GM21576 (cell line): ENCODE data around the gene MBNL1.

ENCODE experiments used
- ATAC-seq: cut with Tn5 transposase; IDR thresholded peaks from one replicate; pipeline ENCODE4 v1.9.1; 2021; ENCODE audit warnings: mild to moderate bottlenecking, moderate library complexity; ENCODE audit not compliant: unreplicated experiment

The MBNL1 gene

DNA sequence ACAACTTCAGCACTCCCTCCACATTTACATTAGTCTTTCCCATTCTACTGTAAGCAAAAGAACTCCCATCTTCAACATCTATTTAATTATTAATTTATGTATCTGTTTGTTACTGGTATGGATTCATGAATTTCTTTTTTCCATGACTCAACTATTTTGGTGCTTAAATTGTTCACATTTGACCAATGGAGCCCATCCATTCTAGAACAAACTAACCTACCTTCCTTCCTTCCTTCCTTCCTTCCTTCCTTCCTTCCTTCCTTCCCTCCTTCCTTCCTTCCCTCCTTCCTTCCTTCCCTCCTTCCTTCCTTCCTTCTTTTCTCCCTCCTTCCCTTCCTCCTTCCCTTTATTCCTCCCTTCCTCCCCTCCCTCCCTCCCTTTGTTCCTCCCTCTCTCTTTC lies 16.8 kb upstream of the MBNL1 start:
- no peak for ATAC-seq

DNA sequence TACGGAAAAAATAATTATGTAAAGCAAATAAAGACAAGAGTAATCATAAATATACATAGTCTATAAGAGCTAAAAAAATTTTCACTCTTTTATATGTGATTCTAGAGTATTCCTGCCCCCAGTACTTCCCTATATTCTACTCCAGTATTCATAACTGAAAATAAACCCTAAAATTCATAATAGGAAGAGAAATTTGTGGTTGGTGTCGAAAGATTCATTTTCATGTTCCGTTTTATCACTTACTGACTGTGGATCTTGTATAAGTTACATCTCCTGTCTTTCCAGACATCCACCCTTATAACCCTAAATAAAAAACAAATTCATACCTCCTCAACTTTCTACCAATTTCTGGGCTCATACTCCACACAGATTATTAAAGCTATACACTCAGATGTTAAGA lies 16.0 kb upstream of the MBNL1 start:
- no peak for ATAC-seq

DNA sequence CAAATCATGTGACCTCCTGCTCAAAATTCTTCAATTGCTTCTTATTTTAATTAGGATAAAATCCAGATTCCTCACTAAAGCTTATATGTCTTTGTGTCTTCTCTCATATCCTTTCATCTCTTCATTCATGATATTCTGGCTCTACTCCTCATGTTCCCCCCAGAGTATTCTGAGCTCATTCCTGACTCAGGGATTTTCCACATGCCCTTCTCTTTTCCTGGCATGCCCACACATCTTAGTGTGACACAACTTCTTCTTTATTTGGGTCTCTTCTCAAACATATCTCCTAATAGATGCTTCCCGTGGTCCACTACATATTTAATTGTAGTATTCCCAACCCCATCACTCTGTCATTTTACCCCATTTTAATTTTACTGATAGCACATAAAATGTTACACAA lies 15.2 kb upstream of the MBNL1 start:
- no peak for ATAC-seq

DNA sequence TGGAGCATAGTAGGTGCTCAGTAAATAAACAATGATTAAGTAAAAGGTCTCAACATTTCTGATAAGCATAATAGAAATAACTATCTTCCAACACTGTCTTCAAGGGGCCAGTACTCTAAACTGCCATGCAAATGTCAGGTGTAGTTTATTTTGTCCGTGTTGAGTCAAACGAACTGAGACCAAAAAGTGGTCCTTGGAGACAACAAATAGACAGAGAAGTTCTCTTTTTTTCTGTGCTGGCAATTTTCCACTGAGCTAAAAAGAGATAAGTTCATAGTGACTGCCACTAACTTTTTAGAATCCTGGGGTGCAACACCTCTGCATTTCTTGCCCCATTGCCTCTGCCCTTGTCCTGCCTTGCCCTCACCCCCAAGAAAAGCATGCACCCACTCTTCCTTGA lies 14.7 kb upstream of the MBNL1 start:
- no peak for ATAC-seq

DNA sequence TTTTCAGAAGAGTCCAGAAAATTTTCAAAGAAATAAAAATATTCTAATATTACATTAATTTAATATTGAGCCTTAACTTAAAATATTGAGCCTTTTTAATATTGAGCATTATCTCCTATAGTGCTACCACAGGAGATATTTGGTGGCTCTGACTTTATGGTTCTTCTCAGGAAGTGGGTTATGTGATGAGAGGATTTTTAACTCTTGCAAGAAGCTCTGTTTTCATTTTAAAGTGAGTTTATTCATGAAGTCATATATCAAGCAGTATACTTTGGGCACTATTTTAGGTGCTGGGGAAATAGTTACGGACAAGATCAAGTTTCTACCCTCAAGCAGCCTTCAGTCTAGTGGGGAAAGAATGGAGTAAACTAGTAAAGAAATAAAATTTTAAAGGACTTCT lies 13.4 kb upstream of the MBNL1 start:
- no peak for ATAC-seq

DNA sequence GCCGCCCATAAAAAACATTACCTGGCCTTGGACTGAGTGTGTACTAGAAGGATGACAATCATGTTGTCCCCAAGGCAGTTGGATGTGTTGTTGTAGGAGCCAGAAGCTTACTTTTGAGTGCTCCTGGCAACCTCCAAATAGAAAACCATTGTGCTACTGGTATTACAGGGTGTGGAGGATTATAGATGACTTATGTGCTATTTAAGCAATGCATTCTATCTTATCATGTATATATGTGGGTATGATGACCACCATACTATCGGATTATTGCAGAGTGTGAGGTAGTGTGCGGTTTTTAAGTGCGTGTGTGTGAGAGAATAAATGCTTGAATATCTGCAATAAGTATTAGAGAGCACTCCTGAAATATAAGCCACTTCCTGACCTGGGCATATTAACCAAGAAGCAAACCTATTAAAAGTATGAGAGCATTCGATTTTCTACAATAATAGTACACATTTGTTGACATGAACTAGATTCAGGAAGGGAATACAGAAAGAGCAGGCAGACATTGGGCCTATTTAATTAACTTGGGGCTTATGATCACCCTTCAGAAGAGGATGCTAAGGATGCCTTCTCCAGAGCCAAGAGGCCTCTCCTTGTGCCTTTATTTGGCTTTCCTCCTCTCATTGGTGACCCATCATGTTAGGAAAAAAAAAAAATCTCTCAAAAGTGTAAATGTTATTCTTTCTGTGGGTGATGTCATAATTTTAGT lies 11.7 kb upstream of the MBNL1 start:
- ATAC-seq: no peak

DNA sequence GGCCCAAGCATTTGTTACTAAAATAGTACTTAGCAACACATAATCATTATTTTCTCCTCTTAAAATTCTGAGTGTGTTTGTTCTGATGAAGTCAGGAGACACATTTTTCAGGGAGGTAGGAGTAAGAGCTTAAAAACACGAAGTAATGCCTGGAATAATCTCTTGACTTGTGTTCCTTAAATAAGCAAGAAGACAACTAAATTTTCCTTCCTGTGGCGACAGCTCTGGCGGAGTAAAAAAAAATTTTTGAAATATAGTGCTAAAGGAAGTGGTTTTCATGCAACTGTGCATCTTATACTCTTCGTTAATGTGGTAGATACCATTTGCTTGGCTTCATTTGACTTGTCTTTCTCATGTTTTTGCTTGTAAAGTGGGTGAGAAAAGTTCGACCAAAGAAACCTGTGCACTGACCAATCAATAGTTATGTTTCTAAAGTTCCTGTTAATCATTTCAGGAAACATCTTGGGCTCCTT lies 11.1 kb upstream of the MBNL1 start:
- peak; percentile 72 for ATAC-seq

DNA sequence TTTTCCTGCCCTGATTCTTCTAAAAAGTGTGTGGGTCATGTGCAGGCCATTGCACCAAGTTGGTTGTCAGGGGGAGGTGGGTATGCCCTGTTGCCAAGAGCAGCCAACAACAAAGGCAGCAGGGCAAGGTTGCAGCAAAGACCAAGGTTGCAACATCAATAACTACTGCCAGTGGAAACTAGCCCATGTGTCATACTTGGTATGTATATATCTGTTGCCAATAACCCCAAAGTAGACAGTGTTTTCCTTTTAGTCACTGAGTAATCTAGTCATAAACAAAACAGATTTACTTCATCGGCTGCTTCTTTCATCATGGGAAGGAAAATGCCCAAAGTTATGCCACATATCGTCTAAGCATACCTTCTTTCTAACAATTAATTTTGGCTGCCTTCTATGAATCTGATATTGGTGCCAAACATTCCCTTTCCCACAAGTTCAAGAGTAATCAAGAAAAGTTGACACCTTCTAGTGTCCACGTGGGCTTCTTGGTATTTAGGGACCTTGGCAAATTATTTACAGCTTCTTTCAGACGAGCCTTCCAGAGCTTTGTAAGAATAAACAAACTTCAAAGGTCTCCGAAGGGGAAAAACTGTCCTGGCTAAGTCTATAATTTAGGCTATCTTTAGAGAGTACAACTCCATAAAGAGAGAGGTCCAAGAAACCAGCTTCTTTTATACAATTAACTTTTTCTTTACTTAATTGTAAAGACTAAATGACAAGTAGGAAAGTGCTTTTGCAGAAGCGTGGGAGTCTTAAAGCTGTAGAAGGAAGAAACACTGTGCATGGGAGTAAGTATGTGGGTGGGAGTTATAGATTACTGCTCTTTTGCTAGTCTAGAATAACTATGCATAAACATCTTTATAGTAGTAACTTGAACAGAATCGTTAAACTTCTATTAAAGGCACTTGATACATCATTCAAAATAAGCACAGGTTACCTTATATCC lies 10.0 kb upstream of the MBNL1 start:
- peak; percentile 40 for ATAC-seq

DNA sequence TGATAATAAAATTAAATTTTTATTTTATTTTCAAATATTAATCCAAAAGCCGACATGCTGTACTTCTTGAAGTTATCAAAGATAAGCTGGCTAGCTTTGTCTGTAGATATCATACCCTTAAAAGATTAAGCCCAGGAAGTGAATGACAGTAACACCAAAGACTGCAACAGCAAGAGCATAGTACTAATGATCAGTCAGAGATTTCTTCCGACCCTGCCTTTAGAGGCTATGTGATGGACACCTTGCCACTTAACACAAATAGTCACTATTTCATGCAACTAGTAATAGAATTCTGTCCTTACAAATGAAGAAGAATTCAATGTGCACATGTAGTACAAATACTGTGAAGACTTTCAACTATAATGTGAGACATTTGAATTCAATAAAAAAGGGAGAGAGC lies 9.3 kb upstream of the MBNL1 start:
- no peak for ATAC-seq

DNA sequence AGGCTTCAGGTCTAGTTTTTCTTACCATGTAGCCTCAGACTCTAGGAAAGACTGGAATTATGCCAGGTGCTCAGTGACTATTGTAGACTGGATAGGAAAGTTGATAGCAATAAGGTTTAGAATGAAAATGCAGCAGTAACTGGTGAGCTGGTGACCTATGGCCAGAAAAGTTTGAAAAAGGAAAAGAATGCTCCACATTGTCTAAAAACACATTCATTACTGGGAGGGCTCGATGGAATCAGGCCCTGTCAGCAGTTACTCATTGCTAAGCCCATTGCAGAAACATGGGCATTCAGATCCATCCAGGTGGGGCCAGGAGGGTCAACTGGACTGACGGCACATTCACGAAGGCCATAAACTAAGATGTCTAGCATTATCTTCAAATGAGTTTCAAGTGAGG lies 8.7 kb upstream of the MBNL1 start:
- ATAC-seq: no peak

DNA sequence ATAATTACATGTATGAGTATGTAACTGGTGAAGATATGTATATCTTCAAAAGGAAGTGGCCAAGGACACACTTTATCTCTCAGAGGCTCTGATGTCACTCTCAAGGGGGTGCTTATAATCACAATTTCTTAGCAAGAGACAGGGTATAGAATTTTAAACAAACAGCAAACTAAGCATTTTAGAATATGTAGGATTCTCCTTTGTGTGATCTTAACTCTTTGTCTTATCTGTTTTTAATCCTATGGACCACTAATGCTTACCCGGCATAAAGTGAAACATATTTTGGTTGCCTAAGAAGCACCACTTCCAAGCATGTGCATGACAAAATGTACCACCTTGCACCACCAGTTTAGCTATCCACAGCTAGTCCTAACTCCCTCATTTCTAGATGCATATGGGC lies 8.2 kb upstream of the MBNL1 start:
- ATAC-seq: no peak

DNA sequence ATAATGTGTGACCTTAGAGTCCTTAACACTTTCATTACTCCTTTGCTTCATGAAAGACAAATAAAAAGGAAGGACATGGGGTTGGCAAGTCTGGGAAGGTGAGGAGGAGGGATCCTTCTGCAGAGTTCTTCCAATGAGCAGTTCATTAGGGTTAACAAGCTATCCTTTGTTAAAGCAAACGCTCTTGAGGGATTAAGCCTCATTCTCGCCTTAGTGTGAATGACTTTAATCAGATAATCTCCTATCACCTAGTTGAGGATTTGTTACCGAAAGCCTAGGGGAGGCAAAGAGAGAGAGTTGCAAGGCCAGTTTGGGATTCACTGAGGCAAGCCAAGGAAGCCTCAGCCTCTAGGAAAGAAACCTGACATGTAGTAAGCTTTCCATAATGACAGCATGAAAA lies 7.4 kb upstream of the MBNL1 start:
- ATAC-seq: no peak

DNA sequence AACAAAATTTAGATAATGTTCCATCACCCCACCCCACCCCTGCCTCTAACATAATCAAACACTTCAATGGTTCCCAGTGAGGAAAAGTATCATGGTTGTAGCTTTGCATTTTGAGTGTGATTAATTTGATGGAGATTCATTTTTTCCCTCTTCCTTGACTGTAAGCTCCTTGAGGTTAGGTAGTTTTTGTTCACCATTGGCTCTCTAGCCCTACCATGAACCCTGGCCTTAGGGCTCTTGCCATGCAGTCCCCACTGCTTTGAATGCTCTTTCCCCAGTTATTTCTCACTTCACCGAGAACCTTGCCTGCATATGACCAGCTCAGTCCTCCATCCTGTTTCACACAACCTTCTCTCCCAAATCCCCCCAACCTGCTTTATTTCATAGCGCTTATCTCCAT lies 5.0 kb upstream of the MBNL1 start:
- no peak for ATAC-seq

DNA sequence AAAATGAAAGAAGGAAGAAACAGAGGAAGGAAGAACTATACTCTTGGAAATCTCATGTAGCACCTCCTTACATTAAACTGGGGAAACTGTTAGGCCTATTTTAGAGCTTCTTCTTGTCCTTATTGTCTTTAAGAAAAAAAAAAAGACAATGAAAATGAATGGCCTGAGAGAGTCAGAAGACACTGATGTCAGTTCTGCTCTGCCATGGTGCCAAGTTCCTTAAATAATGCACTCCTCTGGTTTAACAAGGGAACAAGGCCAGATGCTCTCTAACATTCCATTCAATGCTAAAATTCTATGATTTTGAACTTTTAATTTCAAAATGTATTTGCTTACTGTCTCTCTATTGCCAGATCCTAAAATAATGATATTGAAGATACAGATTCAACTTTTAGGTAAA lies 4.4 kb upstream of the MBNL1 start:
- no peak for ATAC-seq

DNA sequence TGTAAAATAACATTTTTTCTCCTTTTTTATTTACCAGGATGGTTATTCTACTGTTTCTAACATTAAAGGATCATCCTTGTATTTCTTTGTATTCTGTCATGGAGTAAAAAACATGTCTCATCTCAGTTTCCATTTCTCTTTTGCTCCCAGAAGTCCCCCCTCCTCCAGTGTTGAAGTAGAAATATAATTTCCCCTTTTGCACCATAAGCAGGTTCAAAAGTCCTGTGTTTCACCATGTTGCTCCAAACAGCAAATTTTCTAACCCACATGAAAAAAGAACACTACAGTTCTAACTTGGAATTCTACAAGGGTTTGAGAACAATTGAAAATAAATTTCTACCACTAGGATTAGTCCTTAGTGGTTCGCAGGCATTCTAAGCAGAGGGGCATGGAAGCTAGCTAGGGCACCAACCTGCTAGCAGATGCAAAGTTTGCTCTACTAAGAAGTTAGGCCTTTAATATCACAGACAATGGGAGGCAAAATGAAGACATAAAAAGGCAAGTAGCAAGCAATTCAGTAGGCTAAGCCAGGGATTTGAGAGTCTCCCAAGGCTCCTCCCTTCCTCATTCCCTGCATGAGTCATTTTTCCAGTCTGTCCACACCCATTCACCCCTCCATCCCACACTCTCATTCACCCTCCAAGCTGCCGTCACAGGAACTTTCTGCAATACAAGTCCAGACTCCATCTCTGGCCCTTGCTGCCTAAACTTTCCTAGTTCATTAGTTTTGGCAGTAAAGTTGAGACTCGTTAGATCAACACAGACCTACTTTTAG lies 2.3 kb upstream of the MBNL1 start:
- no peak for ATAC-seq

DNA sequence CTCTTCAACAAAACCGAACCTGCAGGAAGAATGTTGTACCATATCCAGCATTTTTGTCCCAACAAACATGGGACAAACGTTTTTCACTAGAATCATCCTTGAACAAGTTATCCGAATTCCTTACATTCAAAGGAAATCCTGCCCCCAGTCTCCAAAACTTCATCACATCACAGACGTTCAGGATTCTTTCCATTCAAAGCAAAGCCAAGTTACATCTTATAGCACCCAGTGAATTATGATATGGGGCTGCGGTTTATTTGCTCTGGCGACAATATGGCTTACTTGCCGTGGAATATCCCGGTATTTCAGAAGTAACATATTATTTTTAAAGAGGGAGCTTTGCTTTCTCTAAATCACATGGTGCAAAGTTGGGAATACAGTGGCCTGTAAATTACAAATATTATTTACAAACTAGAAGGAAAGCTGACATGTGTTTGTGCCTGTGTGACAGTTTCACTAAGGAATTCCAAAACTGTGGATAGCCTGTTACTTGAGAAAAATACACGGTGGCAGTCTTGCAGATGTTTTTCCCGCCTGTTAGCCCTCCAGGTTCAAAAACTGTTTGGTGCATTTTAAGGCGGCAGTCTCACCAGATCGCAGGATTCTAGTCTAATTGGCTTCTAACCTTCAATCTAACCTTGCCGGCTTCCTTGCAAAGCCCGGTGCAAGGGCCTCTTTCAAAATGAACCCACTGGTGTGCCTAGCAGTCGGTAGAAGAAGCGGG lies 736 bp upstream of the MBNL1 start:
- no peak for ATAC-seq

DNA sequence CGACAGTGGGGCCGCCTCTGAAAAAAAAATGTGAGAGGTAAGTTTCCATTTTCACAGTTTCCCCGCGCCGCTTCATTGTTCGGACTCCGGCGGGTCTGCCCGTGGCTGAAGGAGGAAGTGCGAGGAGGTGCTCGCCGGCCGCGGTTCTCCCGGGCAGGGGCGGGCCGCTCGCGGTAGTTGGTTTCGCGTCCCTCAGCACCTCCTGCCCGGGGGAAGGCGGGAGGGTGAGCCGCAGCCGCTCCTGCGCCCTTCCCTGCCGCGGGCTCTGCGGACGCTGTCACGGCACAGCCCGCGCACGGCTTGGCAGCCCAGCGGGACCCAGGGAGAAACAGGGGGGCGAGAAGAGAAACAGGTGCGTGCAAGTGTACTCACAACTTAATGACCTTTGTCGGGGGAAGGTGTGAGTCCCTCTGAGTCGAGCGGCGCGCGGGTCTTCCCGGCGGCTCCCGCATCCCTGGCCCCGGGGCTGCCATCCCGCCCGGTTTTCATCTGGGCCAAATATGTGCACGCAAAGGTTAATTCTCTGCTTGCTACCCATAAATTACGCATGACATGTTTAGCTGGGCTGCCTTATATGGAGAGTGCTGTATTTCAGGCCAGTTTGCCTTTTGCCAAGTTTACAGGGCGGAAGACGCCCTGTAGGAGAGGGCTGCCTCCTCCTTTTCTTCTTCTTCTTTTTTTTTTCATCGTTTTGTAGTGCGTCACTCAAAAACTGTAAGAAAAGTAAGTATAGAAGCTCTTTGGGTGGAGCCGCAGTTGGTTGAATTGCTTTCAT lies 514 bp downstream of the MBNL1 start:
- ATAC-seq: peak; percentile 54

DNA sequence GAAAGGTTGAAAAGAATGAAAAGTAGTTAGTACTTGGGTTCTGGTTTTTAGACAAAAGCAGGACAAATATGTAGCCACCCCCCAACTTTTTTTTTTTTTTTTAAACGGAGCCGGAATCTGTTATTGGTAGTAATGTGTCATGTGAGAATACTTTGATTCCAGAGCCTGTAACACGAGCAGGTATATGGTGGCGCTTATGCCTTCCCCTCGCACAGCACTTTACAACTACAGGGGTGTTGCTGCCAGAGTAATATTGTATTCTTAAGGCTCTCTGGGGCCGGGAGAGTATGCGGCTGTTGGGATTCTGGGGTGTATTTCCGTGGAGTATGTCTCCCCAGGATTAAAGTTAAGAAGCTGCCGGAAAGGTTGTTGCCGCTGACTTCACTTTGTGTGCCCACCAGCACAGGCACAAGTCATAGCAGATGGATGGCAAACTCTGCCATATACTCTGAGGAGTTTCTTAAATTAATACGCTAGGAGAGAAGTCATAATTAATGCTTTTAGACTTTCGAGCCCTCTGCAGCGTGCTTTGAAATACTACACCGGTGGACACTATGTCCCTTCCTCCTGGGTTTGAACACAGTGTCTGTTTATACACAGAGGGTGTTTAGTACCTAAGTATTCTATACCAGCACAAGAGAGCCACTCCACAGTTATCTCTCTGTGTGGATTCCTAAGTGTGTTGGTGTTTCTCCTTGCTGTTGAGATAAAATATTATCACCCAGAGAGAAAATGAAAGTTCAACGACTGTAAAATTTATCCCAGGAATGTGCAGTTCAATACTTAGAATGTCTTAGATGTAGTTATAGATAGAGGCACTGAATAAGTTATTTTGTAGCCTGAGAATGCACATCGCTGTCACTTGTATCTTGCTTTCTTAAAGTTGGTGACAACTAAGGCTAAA lies 1.4 kb downstream of the MBNL1 start:
- no peak for ATAC-seq

DNA sequence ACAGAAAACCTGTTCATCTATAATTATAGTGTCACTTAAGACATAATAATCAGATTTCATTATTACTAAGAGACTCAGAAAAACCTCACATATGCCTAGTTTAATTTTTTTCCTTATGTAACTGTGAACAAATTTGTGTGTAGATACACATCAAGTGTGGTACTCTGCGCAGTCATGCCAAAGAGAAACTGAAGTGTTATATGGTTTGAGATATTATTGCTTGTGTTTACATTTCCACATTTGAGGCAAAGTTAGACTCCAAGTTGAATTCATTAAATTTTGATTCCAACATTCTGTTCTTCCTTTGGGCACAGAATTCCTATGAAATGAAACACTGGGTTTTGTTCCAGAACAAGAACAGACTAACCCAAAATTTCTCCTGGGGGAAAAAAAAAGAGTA lies 2.2 kb downstream of the MBNL1 start:
- no peak for ATAC-seq
